HUES6 (cell line): ENCODE results near the gene IFNAR1.
"Not testable (repeated sequence)": the region's sequence is repeated elsewhere in the genome, so short reads cannot be mapped to it uniquely, and the experiment has no call there.

Source experiments
- H3K27ac ChIP-seq: 2 replicates; pipeline ENCODE4 v1.7.0; 2013; ENCODE audit warnings: low read depth, mild to moderate bottlenecking, low read length, inconsistent platforms
- H3K27me3 ChIP-seq: 2 replicates; pipeline ENCODE4 v1.6.1; 2013; ENCODE audit warnings: low read length; ENCODE audit not compliant: control insufficient read depth, insufficient read depth
- H3K36me3 ChIP-seq: 2 replicates; pipeline ENCODE4 v1.6.1; 2013; ENCODE audit warnings: low read length; ENCODE audit not compliant: control insufficient read depth, insufficient read depth
- H3K4me1 ChIP-seq: 2 replicates; pipeline ENCODE4 v1.6.1; 2013; ENCODE audit warnings: low read length; ENCODE audit not compliant: control insufficient read depth, insufficient read depth
- H3K4me3 ChIP-seq: 2 replicates; pipeline ENCODE4 v1.5.1; 2013; ENCODE audit warnings: low read depth, low read length
- H3K9ac ChIP-seq: one replicate; pipeline ENCODE4 v1.6.1; 2013; ENCODE audit warnings: mild to moderate bottlenecking, low read length
- H3K9me3 ChIP-seq: 2 replicates; pipeline ENCODE4 v1.6.1; 2013; ENCODE audit warnings: low read depth, low read length; ENCODE audit not compliant: control insufficient read depth, insufficient read depth

IFNAR1 gene

DNA sequence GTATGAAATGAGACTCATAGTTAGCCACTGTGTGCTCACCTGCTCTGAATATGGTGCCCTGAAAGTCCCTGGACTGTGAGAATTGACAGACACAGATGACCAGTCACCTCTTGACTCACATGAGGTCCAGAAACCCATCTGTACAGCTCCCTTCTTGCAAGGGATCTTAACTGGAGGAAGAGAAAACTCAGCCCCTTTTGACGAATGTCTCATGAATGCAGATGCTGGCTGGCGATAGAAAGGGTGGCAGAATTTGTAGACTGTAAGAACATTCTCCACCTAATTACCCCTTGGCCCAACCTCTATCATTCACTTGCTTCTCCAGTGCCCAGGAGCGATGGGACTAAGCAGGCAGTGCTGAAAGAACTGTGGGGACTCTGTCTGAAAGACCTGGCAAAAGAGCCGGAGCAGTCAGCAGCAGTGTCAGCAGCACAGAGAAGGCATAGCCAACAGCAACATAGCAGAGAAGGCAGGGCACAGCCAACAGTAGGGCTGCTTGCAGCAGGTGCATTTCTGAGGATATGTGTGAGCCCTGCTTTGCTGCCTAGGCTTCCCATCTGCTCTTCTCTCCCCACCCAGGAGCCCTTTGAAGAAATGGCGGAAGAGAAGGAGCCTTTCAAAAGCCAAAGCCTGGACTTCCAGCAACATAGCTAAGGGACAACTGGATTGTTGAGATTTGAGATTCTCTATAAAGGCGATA, 52.6 kb downstream of the IFNAR1 start:
- Histone ChIP-seq H3K4me3 (no peak overlapping the region), H3K27ac (no peak overlapping the region), H3K4me1 (peaks cover 5% of the 10 kb centered on the region; the same call in 1 of the 2 replicates), H3K27me3 (no peaks in the 10 kb centered on the region), H3K9ac (no peak overlapping the region), H3K36me3 (no peaks in the 10 kb centered on the region), H3K9me3 (no peaks in the 10 kb centered on the region)

DNA sequence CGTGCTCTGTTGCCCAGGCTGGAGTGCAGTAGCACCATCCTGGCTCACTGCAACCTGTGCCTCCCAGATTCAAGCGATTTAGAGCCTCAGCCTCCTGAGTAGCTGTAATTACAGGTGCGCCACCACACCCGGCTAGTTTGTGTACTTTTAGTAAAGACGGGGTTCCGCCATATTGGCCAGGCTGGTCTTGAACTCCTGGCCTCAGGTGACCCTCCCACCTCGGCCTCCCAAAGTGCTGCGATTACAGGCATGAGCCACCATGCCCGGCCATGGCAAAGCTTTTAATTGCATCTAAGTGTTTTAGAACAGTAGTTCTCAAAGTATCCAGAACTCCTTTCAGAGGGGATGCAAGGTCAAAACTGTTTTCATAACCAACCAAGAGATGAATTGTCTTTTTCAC, 53.3 kb downstream of the IFNAR1 start:
- H3K9ac ChIP-seq, result no peak overlapping the region
- no peaks in the 10 kb centered on the region for H3K36me3 ChIP-seq
- H3K4me1 ChIP-seq, result peaks cover 9% of the 10 kb centered on the region
- H3K4me3 ChIP-seq, result no peak overlapping the region
- no peak overlapping the region for H3K27ac ChIP-seq
- H3K9me3 ChIP-seq, result no peaks in the 10 kb centered on the region
- no peaks in the 10 kb centered on the region for H3K27me3 ChIP-seq

GRCh38 chr21:33379934-33380333, 55.2 kb downstream of the IFNAR1 start:
- H3K36me3 ChIP-seq, H3K9ac ChIP-seq, H3K27me3 ChIP-seq, H3K4me3 ChIP-seq, H3K9me3 ChIP-seq, H3K27ac ChIP-seq: not testable (repeated sequence)
- peaks cover 17% of the 10 kb centered on the region for H3K4me1 ChIP-seq

DNA sequence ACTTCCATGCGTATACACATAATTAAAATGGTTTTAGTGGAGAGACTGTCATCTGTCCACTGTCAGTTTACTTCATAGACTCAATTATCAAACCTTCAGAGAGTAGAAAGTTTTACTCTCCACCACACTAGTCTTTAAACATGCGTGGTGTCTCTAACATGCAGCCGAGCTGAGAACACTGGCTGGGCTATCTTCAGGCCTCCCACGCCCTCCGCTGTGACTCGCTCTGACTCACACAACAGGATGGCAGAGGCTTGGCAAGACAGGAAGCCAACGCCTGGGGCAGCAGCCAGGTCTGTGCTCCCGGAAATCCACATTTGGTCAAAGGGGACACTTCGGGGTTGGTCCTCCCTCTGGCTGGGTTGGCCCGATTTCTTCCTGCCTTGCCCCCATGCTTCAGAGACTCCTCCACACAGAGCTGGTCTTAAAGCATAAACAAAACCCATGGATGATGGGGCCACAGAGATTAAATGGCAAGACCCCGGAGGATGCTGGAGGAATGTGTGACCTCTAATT, 55.8 kb downstream of the IFNAR1 start:
- H3K27ac ChIP-seq, result no peak overlapping the region; the same call in 1 of the 2 replicates
- H3K9ac ChIP-seq, result no peak overlapping the region
- no peak overlapping the region for H3K4me3 ChIP-seq
- H3K4me1 ChIP-seq, result peaks cover 17% of the 10 kb centered on the region
- no peaks in the 10 kb centered on the region for H3K9me3 ChIP-seq
- no peaks in the 10 kb centered on the region for H3K36me3 ChIP-seq
- no peaks in the 10 kb centered on the region for H3K27me3 ChIP-seq

- H3K4me1 ChIP-seq, result peaks cover 17% of the 10 kb centered on the region
- not testable (repeated sequence) for H3K9me3 ChIP-seq, H3K9ac ChIP-seq, H3K27me3 ChIP-seq, H3K36me3 ChIP-seq, H3K4me3 ChIP-seq, H3K27ac ChIP-seq
Measured at GRCh38 chr21:33381381-33381780, 56.6 kb downstream of the IFNAR1 start.

DNA sequence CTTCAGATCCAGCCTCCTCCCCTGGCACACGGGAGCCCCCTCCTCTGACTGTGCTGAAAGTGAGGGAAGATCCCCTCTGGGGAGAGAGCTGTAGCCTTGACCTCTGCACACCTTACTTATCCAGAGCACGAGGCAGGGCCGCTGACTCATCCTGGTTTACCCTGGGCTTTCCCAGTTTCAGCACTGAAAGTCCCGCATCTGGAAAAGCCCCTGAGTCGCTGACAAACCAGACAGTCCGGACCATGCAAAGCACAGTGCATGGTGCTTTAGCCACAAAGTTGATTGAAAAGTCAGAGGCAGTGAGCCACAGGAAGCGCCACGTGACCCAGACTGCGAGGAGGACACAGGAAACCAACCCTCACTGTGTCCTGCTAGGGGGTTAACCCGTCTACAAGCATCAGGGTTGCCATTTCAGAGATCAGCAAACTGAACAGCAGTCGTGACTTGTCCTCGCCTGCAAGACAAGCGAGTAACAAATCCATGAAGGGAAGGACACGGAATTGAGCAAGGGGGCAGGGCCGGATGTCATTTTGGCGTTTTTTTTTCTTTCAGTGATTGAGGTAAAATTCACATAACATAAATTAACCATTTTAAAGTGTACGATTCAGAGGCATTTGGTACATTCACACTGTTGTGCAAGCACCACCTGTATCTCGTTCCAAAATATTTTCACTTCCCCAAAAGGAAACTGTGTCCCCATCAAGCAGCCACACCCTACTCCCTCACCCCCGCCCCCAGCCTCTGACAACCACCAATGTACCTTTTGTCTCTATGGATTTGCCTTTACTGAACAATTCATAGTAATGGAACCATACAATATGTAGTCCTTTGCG, 58.5 kb downstream of the IFNAR1 start:
- H3K27me3 ChIP-seq, result no peaks in the 10 kb centered on the region
- H3K9ac ChIP-seq, result peak overlapping the region; percentile 24
- H3K9me3 ChIP-seq, result no peaks in the 10 kb centered on the region
- no peak overlapping the region for H3K4me3 ChIP-seq
- no peak overlapping the region for H3K27ac ChIP-seq
- H3K4me1 ChIP-seq, result peaks cover 17% of the 10 kb centered on the region
- H3K36me3 ChIP-seq, result no peaks in the 10 kb centered on the region

GRCh38 chr21:33384841-33385331, 60.1 kb downstream of the IFNAR1 start:
- no peaks in the 10 kb centered on the region for H3K9me3 ChIP-seq
- H3K36me3 ChIP-seq, result no peaks in the 10 kb centered on the region
- H3K27ac ChIP-seq, result no peak overlapping the region
- H3K9ac ChIP-seq, result no peak overlapping the region
- no peaks in the 10 kb centered on the region for H3K27me3 ChIP-seq
- peaks cover 17% of the 10 kb centered on the region for H3K4me1 ChIP-seq
- H3K4me3 ChIP-seq, result no peak overlapping the region

DNA sequence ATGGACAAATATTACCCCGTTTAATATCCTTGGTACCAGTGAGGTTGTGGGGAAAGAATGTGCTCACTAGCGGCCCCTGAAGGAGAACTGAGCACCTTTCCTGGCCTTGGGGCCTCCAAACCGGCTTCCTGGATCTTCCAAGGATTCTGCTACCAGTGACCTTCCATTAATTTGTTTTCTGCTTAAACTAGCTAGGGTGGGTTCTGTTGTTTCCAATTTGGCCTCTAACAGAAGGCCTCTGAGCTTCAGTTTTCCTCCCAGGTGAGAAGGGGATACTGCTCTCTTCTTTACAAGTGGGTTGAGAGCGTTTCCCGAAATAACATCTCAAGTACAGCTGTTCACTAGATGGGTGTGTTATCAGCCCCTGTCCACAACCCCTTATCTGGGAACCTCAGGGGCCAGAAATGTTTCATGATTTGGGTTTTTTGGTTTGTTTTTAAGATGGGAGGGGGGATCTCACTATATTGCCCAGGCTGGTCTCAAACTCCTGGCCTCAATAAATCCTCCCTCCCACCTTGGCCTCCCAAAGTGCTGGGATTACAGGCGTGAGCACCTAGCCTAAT, 61.5 kb downstream of the IFNAR1 start:
- H3K27me3 ChIP-seq, result no peaks in the 10 kb centered on the region
- H3K4me3 ChIP-seq, result no peak overlapping the region
- no peaks in the 10 kb centered on the region for H3K36me3 ChIP-seq
- H3K9ac ChIP-seq, result no peak overlapping the region
- H3K27ac ChIP-seq, result no peak overlapping the region
- H3K4me1 ChIP-seq, result peaks cover 12% of the 10 kb centered on the region
- no peaks in the 10 kb centered on the region for H3K9me3 ChIP-seq

DNA sequence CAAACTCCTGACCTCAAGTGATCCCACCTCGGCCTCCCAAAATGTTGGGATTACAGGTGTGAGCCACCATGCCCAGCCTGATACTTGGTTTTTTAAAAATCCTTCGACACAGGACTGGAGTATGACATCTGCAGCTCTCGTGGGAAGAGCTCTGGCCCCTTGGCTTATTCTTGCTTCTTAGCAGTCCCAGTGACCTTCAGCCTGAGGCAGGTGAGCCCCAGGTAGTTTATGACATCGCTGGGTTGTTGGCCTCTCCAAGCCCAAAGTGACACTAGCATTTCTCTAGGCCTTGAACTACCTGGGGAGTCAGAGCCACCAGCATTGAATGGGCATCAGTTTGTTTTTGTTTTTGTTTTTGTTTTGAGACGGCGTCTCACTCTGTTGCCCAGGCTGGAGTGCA, 62.5 kb downstream of the IFNAR1 start:
- Histone ChIP-seq H3K36me3 (no peaks in the 10 kb centered on the region), H3K27ac (no peak overlapping the region), H3K4me3 (no peak overlapping the region), H3K27me3 (no peaks in the 10 kb centered on the region), H3K9me3 (no peaks in the 10 kb centered on the region), H3K9ac (no peak overlapping the region), H3K4me1 (peaks cover 15% of the 10 kb centered on the region)

DNA sequence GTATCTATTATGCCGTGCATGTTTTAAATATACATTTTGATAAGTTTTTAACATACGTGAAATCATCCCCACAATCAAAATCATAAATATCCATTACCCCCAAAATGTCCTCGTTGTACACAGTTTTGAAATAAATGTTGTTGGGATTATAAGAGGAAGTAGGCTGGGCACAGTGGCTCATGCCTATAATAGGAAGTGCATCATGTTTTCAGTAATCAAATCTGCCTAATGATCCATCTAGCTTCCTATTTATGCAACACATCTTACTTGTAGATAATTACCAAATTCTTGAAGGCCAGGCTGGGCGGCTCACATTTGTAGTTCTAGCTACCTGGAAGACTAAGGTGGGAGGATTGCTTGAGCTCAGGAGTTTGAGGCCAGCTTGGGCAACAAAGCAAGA, 63.4 kb downstream of the IFNAR1 start:
- Histone ChIP-seq H3K4me3 (no peak overlapping the region), H3K27ac (no peak overlapping the region), H3K27me3 (no peaks in the 10 kb centered on the region)

DNA sequence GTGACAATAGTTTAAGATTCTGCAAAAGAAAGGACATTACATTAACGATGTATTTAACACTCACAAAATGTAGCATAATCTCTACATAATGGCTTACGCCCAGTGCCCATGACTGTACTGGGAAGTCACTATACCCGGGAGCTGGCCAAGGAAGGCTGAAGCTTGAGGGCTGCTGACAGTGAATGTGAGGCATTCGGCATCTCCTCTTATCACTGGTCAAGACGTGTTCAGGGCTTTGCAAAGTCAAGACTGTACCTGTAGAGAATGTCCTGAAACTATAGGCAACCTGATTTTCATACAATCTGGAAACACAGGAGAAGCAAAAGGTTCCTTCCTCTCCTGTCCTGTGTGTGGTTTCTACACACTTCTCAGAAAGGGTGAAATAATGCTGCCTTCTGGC, 65.7 kb downstream of the IFNAR1 start:
- no peak overlapping the region for H3K4me3 ChIP-seq
- H3K27me3 ChIP-seq, result no peaks in the 10 kb centered on the region
- peaks cover 8% of the 10 kb centered on the region; the same call in 1 of the 2 replicates for H3K4me1 ChIP-seq
- H3K27ac ChIP-seq, result no peak overlapping the region
- H3K9me3 ChIP-seq, result no peaks in the 10 kb centered on the region
- H3K9ac ChIP-seq, result no peak overlapping the region
- H3K36me3 ChIP-seq, result no peaks in the 10 kb centered on the region

More for the DNA sequence above, 63.4 kb downstream of the IFNAR1 start:
- Histone ChIP-seq H3K36me3 (no peaks in the 10 kb centered on the region), H3K9me3 (no peaks in the 10 kb centered on the region), H3K4me1 (peaks cover 15% of the 10 kb centered on the region), H3K9ac (no peak overlapping the region)
